Gastroesophageal sphincter (tissue), 4 donors: Measurements from ENCODE around the gene RGSL1. TPM values are rescaled to one million over a fixed set of nuclear protein-coding genes. Genes with fewer than 3 reads are reported as not detected.

Experiments used
- ATAC-seq: fragments of 150-250 bp; one replicate; pipeline ENCODE4 v1.9.1; 2016; ENCODE audit warnings: mild to moderate bottlenecking, moderate library complexity
- H3K27ac ChIP-seq, 4 donors: fragments of 200-600 bp; sonication (generic) in 3 of 4; 1 replicate in 3 of 4; 2 replicates in 1 of 4; pipeline ENCODE4 v1.5.1; 2016 to 2019
- H3K27me3 ChIP-seq: fragments of 200-600 bp; sonication (generic); one replicate; pipeline ENCODE4 v1.5.1; 2019
- H3K36me3 ChIP-seq, 2 donors: fragments of 200-600 bp; sonication (generic); one replicate each; pipeline ENCODE4 v1.5.1; 2019; ENCODE audit warnings: control low read depth in 1 of 2
- H3K4me1 ChIP-seq, 3 donors: fragments of 200-600 bp; sonication (generic); 1 replicate in 2 of 3; 2 replicates in 1 of 3; pipeline ENCODE4 v1.5.1; 2016 to 2019; ENCODE audit warnings: control low read depth in 2 of 3
- H3K4me3 ChIP-seq, 2 donors: fragments of 200-600 bp; sonication (generic); one replicate each; pipeline ENCODE4 v1.5.1; 2019; ENCODE audit warnings: mild to moderate bottlenecking in 1 of 2, moderate library complexity in 1 of 2
- H3K9me3 ChIP-seq, 3 donors: fragments of 200-600 bp; sonication (generic); one replicate each; pipeline ENCODE4 v1.5.1; 2017 to 2019; ENCODE audit warnings: control low read depth in 2 of 3
- EP300 ChIP-seq: sonication (generic); formaldehyde crosslinking; IDR thresholded peaks from one replicate; pipeline ENCODE4 v1.6.1; 2017; ENCODE audit warnings: antibody characterized with exemption, mild to moderate bottlenecking
- POLR2A ChIP-seq, 2 donors: fragments of 450-650 bp; IDR thresholded peaks; one replicate each; pipeline ENCODE4 v1.6.1; 2017; ENCODE audit warnings: antibody characterized with exemption in 2 of 2, mild to moderate bottlenecking in 2 of 2, moderate library complexity in 1 of 2
- POLR2AphosphoS5 ChIP-seq: sonication (generic); formaldehyde crosslinking; IDR thresholded peaks from one replicate; pipeline ENCODE4 v1.6.1; 2017; ENCODE audit warnings: antibody characterized with exemption
- WGBS, 2 donors: methylation state at CpG; one replicate each; pipeline ENCODE4 v1.1.5; 2018; ENCODE audit warnings: low coverage in 1 of 2; 5-methylcytosine and 5-hydroxymethylcytosine counted together
- total RNA-seq, 4 donors: library from RNA; depleted of rRNA; stranded (reverse); fragments of >200 nt; gene quantifications; one replicate each; pipeline ENCODE4 v1.1.0, GENCODE V29; 2016
- TF ChIP-seq, protein P1 (sequence below), 4 experiments: fragments of 200-600 bp in 2 of 4; fragments of 450-650 bp in 2 of 4; sonication (generic) in 1 of 4; IDR thresholded peaks; one replicate each; pipeline ENCODE4 v1.5.1; 2017 to 2019; ENCODE audit warnings: antibody characterized with exemption in 4 of 4, mild to moderate bottlenecking in 2 of 4, moderate library complexity in 2 of 4

The RGSL1 gene
- total RNA-seq, 4 donors from 2014 or later = 0.04 TPM; not detected in 3

DNA sequence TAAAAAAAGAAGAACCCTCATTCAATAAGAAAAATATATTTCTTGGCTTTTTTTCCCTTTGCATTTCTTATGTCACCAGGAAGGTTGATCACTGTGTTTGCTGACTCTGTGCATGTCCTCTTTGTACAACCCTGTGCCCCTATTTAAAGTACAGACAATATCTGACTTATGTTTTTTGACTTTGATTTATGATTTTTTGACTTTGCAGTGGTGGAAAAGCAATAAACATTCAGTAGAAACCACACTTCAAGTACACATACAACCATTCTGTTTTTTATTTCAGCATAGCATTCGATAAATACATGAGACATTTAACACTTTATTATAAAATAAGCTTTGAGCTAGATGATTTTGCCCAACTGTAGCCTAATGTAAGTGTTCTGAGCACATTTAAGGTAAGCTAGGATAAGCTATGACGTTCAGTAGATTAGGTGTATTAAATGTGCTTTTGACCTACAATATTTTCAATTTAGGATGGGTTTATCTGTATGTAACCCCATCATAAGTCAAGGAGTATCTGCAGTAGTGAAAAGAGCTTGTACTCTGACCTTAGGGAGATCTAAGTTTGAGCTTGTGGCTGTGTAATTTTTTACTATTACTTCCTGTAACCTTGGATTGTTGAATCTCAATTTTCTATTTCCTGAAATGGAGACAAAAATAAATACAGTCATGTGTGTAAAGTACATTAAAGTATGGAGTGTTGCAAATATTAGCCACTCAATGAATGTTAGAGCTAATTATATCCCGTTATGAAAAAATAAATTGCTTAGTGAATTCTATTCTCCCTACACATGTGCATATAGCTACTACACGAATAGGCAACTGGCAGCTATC is 137.9 kb downstream of the RGSL1 start:
- no peak for ATAC-seq
- WGBS, 2 donors = 39 to 42% methylated on average over 4 of the region's 4 CpGs
- H3K4me1 ChIP-seq = peaks cover 0 to 44% (median 9%) of the 10 kb centered on the region in 3 donors
- H3K36me3 ChIP-seq = peaks cover 0 to 14% of the 10 kb centered on the region in 2 donors
- no peaks in the 10 kb centered on the region for H3K9me3 ChIP-seq
- peak overlapping the region; percentile 76 to 95 for H3K4me3 ChIP-seq
- TF ChIP-seq POLR2AphosphoS5 (no peak), POLR2A (IDR thresholded peaks at IDR 0.05) (no peak), EP300 (no peak)
- TF ChIP-seq, protein P1, sequence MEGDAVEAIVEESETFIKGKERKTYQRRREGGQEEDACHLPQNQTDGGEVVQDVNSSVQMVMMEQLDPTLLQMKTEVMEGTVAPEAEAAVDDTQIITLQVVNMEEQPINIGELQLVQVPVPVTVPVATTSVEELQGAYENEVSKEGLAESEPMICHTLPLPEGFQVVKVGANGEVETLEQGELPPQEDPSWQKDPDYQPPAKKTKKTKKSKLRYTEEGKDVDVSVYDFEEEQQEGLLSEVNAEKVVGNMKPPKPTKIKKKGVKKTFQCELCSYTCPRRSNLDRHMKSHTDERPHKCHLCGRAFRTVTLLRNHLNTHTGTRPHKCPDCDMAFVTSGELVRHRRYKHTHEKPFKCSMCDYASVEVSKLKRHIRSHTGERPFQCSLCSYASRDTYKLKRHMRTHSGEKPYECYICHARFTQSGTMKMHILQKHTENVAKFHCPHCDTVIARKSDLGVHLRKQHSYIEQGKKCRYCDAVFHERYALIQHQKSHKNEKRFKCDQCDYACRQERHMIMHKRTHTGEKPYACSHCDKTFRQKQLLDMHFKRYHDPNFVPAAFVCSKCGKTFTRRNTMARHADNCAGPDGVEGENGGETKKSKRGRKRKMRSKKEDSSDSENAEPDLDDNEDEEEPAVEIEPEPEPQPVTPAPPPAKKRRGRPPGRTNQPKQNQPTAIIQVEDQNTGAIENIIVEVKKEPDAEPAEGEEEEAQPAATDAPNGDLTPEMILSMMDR (IDR thresholded peaks at IDR 0.05) = no peak
- peak overlapping the region in 3 of 4 donors; percentile 90 to 93 (median 91) for H3K27ac ChIP-seq
- H3K27me3 ChIP-seq = no peaks in the 10 kb centered on the region

DNA sequence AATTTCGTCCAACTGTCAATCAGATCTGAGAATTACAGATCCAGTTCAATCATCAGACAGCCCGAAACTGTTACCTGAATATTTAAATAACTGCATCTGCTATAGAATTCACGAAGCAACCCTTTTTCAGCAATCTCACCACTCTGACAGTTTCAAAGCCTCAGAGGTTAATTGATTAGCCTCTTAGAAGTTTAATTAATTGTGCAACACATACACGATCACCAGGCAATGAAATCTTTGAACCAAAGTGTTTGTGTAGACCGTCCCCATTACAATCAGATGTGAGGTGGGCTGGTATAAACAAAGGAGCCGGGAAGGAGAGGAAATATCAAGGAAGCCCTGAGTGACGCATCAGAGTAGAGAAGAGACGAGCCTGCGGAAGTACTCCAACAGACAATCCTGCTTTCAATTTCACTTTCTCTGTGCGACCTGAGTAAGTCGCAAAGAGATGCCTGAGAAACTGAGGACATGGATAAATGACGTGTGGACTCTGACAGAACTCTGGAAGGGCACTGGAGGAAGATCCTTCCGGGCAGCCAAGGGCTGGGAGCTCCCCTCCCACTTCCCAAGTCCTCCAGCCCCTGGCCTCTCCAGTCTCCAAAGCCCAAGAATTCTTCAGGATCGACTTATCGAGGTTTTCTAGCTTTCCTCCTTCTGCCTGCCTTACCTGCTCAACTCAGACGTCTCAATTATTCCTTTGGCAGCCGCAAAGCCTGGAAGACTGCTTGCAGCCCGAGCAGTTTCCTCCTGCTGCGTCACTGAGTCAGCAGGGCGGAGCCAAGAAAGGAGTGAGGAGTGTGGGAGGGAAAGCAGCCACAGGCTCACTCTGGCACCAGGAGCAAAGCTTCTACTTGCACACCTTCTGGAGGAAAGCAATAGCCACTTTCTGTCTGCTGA is 138.8 kb downstream of the RGSL1 start, which contains the start of gene RNASEL:
Gene RNASEL, minus strand, starts transcription at position 757 of the 897 bp plus-strand sequence. CDS start 2,450 bp downstream, outside the sequence.
- peak; percentile 64 for TF ChIP-seq POLR2AphosphoS5
- TF ChIP-seq, protein P1 (IDR thresholded peaks at IDR 0.05) = no peak
- peak; percentile 17 to 38 for TF ChIP-seq POLR2A (IDR thresholded peaks at IDR 0.05)
- TF ChIP-seq EP300 = no peak
- ATAC-seq = peak; percentile 92
- no peaks in the 10 kb centered on the region for H3K27me3 ChIP-seq
- H3K4me1 ChIP-seq = peaks cover 0 to 35% (median 9%) of the 10 kb centered on the region in 3 donors
- H3K36me3 ChIP-seq = peaks cover 0 to 6% of the 10 kb centered on the region in 2 donors
- peak within 1 kb of the TSS; percentile 76 to 95 for H3K4me3 ChIP-seq
- WGBS, 2 donors = 4 to 5% methylated on average over 14 to 19 of the region's 20 CpGs
- no peaks in the 10 kb centered on the region for H3K9me3 ChIP-seq
- H3K27ac ChIP-seq = peak within 1 kb of the TSS; percentile 89 to 93 (median 90)

DNA sequence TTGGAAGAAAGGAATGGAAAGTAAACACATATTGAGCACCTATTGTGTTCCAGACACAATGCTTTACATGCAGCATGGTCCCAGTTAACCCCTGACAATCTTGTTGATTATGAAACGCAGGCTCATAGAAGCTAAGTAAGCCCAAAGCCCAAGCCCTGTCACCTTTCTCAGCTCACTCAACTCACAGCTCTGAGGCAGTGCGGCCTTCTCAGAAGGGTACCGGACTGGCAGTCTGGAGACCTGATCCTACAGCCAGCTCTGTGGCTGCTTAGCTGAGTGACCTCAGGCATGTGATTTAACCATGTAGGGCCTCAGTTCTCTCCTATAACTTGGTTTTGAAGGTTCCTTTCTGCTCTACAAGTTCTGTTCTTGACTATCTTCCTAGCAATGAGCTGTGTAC is 139.6 kb downstream of the RGSL1 start:
- H3K27me3 ChIP-seq = no peaks in the 10 kb centered on the region
- H3K36me3 ChIP-seq = peaks cover 0 to 6% of the 10 kb centered on the region in 2 donors
- peak overlapping the region in 3 of 4 donors; percentile 90 to 93 (median 91) for H3K27ac ChIP-seq
- peaks cover 0 to 27% (median 9%) of the 10 kb centered on the region in 3 donors for H3K4me1 ChIP-seq
- no peak for ATAC-seq
- WGBS, 2 donors = no CpG with 5 or more reads among the region's 3 CpGs
- TF ChIP-seq POLR2AphosphoS5 = no peak
- H3K4me3 ChIP-seq = peak overlapping the region in 1 of 2 donors; percentile 76
- no peaks in the 10 kb centered on the region for H3K9me3 ChIP-seq

DNA sequence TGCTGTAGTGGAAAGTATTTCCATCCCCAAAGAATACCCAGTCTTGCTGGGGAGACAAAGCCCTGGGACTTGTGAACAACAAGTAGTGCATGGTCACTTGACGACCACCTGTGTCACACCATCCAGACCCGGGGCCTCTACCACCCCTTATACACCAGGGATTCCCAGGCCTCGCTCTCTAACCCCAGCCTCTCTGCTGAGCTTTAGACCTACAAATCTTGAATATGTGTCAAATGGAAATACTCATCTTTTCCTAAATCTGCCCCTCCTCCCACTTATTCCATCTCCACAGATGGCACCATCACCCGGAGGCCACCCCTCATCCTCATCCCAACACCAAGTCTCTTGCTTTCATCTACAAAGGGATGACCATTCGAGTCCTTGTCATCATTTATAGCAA is 140.0 kb downstream of the RGSL1 start:
- TF ChIP-seq POLR2A (IDR thresholded peaks at IDR 0.05) (no peak), POLR2AphosphoS5 (no peak), EP300 (no peak)
- TF ChIP-seq, protein P1 (IDR thresholded peaks at IDR 0.05) = no peak
- peaks cover 0 to 6% of the 10 kb centered on the region in 2 donors for H3K36me3 ChIP-seq
- H3K4me1 ChIP-seq = peaks cover 0 to 23% (median 6%) of the 10 kb centered on the region in 3 donors
- 88 to 94% methylated on average over 4 to 5 of the region's 5 CpGs for WGBS, 2 donors
- no peaks in the 10 kb centered on the region for H3K9me3 ChIP-seq
- H3K4me3 ChIP-seq = no peak overlapping the region
- no peak for ATAC-seq
- H3K27me3 ChIP-seq = no peaks in the 10 kb centered on the region
- peak overlapping the region in 3 of 4 donors; percentile 90 to 93 (median 91) for H3K27ac ChIP-seq
